Brain microvascular endothelial cell (primary cell): ENCODE data around the gene BSCL2.
A peak's percentile ranks its signal among the peaks of the same experiment; 100 is the strongest.

Experiments used
- DNase-seq: peaks from one replicate; pipeline ENCODE4 v3.0.0-alpha.2; 2020
- H3K27ac ChIP-seq: fragments of 250-450 bp; sonication (Bioruptor Pico); 2 replicates; pipeline ENCODE4 v1.5.1; 2020; ENCODE audit warnings: mild to moderate bottlenecking, moderate library complexity
- H3K27me3 ChIP-seq: fragments of 250-450 bp; sonication (Bioruptor Pico); replicated peaks from 2 replicates; pipeline ENCODE4 v1.5.1; 2020; ENCODE audit warnings: mild to moderate bottlenecking
- H3K36me3 ChIP-seq: fragments of 250-450 bp; sonication (Bioruptor Pico); replicated peaks from 2 replicates; pipeline ENCODE4 v1.5.1; 2020; ENCODE audit warnings: mild to moderate bottlenecking
- H3K4me3 ChIP-seq: 2 replicates; pipeline ENCODE4 v1.5.1; 2011; ENCODE audit warnings: low read depth, mild to moderate bottlenecking, control low read depth, low read length, moderate library complexity
- in situ Hi-C: cut with HindIII; loops from 2 replicates; pipeline ENCODE4 v1.10.0; 2017; ENCODE audit warnings: low sequenced_read_pairs, low pct_ligation_motif_present
- TF ChIP-seq, protein P1 (sequence below): IDR thresholded peaks from 2 replicates; pipeline ENCODE4 v1.5.1; 2011; ENCODE audit warnings: low read depth, mild to moderate bottlenecking, moderate library complexity, low read length, control low read depth, inconsistent platforms; ENCODE audit errors: missing control alignments

Gene BSCL2

GRCh38 chr11:62671608-62672389 lies 35.4 kb downstream of the BSCL2 start, which contains the start of the genes LBHD1 and UQCC3:
Gene LBHD1, minus strand, starts transcription at chr11:62672267. Its CDS starts 2,236 bp downstream, at chr11:62670031.
Gene UQCC3, plus strand, starts transcription at chr11:62671673. Its CDS starts 73 bp downstream, at chr11:62671746.
- peak; percentile 77 for DNase-seq

GRCh38 chr11:62671236-62671607 lies 36.0 kb downstream of the BSCL2 start:
- TF ChIP-seq, protein P1, sequence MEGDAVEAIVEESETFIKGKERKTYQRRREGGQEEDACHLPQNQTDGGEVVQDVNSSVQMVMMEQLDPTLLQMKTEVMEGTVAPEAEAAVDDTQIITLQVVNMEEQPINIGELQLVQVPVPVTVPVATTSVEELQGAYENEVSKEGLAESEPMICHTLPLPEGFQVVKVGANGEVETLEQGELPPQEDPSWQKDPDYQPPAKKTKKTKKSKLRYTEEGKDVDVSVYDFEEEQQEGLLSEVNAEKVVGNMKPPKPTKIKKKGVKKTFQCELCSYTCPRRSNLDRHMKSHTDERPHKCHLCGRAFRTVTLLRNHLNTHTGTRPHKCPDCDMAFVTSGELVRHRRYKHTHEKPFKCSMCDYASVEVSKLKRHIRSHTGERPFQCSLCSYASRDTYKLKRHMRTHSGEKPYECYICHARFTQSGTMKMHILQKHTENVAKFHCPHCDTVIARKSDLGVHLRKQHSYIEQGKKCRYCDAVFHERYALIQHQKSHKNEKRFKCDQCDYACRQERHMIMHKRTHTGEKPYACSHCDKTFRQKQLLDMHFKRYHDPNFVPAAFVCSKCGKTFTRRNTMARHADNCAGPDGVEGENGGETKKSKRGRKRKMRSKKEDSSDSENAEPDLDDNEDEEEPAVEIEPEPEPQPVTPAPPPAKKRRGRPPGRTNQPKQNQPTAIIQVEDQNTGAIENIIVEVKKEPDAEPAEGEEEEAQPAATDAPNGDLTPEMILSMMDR, result no peak
- H3K36me3 ChIP-seq, result peaks cover 13% of the 10 kb centered on the region
- in situ Hi-C loops, result no loop called here
- peak; percentile 28 for DNase-seq
- H3K4me3 ChIP-seq, result peak overlapping the region; percentile 85
- no peaks in the 10 kb centered on the region for H3K27me3 ChIP-seq
- H3K27ac ChIP-seq, result peak overlapping the region; percentile 78

More at GRCh38 chr11:62671608-62672389, 35.4 kb downstream of the BSCL2 start, which contains the start of the genes LBHD1 and UQCC3:
- Histone ChIP-seq H3K27me3 (no peaks in the 10 kb centered on the region), H3K27ac (peak within 1 kb of the TSS; percentile 78), H3K4me3 (peak within 1 kb of the TSS; percentile 85), H3K36me3 (peaks cover 13% of the 10 kb centered on the region)
- TF ChIP-seq, protein P1, result no peak
- in situ Hi-C loops, result no loop called here

DNA sequence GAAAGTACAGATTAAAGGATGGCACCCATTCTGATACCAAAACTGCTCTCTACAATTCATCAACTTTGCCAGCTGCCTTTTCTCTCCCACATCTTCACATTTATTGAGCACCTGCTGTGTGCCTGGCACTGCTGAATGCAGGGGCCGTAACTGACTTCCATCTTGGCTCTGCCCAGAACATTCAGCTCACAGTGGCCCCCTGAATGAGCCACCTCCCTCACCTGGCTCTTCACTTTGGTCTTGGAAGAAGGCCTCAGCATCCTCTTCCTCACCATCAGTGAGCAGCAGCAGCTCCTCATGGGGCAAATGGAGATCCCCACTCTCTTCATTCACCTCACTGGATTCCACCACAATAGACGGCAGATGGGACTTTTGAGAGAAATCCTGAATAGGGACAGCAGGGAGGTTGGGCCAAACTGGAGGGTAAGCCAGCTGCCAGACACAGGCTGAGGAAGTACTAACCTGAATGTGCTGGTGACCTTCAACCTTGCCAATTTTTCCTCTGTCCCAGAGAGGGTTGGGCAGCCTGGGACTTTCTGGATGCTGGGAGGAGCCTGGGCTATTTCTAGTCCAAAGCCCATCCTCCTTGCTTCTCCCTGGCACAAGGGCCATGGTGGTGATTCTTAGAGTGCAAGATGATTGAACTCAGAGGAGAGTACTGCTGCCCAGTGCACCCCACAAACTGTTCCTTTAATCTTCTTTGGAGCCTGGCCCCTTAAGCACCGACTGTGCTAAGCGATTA lies 37.6 kb downstream of the BSCL2 start:
- in situ Hi-C loops, result no loop called here
- H3K27ac ChIP-seq, result no peak overlapping the region

GRCh38 chr11:62667460-62667859 lies 39.8 kb downstream of the BSCL2 start:
- no peak for DNase-seq
- no peak overlapping the region for H3K27ac ChIP-seq
- H3K4me3 ChIP-seq, result no peak overlapping the region
- in situ Hi-C loops, result no loop called here
- H3K36me3 ChIP-seq, result peaks cover 19% of the 10 kb centered on the region
- TF ChIP-seq, protein P1, result no peak
- no peaks in the 10 kb centered on the region for H3K27me3 ChIP-seq

More for the DNA sequence above, 37.6 kb downstream of the BSCL2 start:
- TF ChIP-seq, protein P1, result no peak
- H3K4me3 ChIP-seq, result no peak overlapping the region
- DNase-seq, result no peak
- no peaks in the 10 kb centered on the region for H3K27me3 ChIP-seq
- H3K36me3 ChIP-seq, result peaks cover 10% of the 10 kb centered on the region

GRCh38 chr11:62666259-62666926 lies 40.8 kb downstream of the BSCL2 start:
- Histone ChIP-seq H3K4me3 (peak overlapping the region; percentile 92), H3K36me3 (peaks cover 21% of the 10 kb centered on the region), H3K27ac (no peak overlapping the region), H3K27me3 (no peaks in the 10 kb centered on the region)
- in situ Hi-C loops, result no loop called here
- no peak for DNase-seq
- TF ChIP-seq, protein P1, result no peak
